OCI-LY1 (cell line): ENCODE results near the gene NOTUM.

Experiments used
- EZH2 ChIP-seq: fragments of 200-600 bp; sonication (generic), shearing (Covaris generic); IDR thresholded peaks from 2 replicates; pipeline ENCODE4 v1.8.0; 2017; ENCODE audit warnings: borderline replicate concordance, mixed run types, mild to moderate bottlenecking, antibody characterized with exemption, low read length, moderate library complexity, mixed read lengths
- TF ChIP-seq, protein P1 (sequence below): fragments of 200-600 bp; sonication (generic), shearing (Covaris generic); IDR thresholded peaks from 2 replicates; pipeline ENCODE4 v1.5.1; 2017; ENCODE audit warnings: mild to moderate bottlenecking, antibody characterized with exemption, low read length, moderate library complexity, mixed read lengths

DNA sequence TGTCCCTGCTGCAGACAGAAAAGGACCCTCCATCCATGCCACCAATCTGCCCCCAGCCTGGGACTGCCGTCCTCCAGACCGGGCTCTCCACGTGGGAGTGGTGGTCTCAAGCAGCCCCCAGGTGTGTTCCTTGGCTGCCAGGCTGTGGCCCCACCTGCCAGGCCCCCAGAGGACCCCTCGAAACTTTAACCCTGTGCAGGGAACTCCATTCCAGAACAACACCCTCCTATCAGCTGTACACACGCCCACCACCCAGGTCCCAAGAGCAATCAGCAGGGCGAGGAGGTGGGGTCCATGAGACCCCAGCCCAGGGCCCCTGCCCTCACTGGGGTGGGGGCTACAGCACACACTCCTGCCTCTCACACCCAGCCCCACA lies 25.3 kb downstream of the NOTUM start:
- TF ChIP-seq, protein P1, sequence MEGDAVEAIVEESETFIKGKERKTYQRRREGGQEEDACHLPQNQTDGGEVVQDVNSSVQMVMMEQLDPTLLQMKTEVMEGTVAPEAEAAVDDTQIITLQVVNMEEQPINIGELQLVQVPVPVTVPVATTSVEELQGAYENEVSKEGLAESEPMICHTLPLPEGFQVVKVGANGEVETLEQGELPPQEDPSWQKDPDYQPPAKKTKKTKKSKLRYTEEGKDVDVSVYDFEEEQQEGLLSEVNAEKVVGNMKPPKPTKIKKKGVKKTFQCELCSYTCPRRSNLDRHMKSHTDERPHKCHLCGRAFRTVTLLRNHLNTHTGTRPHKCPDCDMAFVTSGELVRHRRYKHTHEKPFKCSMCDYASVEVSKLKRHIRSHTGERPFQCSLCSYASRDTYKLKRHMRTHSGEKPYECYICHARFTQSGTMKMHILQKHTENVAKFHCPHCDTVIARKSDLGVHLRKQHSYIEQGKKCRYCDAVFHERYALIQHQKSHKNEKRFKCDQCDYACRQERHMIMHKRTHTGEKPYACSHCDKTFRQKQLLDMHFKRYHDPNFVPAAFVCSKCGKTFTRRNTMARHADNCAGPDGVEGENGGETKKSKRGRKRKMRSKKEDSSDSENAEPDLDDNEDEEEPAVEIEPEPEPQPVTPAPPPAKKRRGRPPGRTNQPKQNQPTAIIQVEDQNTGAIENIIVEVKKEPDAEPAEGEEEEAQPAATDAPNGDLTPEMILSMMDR, result no peak
- TF ChIP-seq EZH2, result no peak
